ENCODE results near the gene POLDIP3.

- no peak for TF ChIP-seq CTCF (conservative IDR thresholded peaks at IDR 0.05 in 1 of 2, IDR thresholded peaks at IDR 0.05 in 1 of 2; ENCODE audit: low read depth in 1 of 2, low read length in 2 of 2)
- no peak for TF ChIP-seq EZH2 (IDR thresholded peaks at IDR 0.05; ENCODE audit: low read length, missing control alignments)
Measured at GRCh38 chr22:42562279-42562678, 52.4 kb downstream of the POLDIP3 start.
